BE2C (cell line): ENCODE results near the gene ACKR4.

Source experiments
- DNase-seq: peaks from one replicate; pipeline ENCODE4 v3.0.0-alpha.2; 2020
- H3K27me3 ChIP-seq: fragments of 250-450 bp; sonication (Bioruptor Pico); 2 replicates; pipeline ENCODE4 v1.5.1; 2020; ENCODE audit warnings: mild to moderate bottlenecking
- H3K36me3 ChIP-seq: fragments of 250-450 bp; sonication (Bioruptor Pico); 2 replicates; pipeline ENCODE4 v1.5.1; 2020; ENCODE audit warnings: mild to moderate bottlenecking
- H3K4me1 ChIP-seq: fragments of 250-450 bp; sonication (Bioruptor Pico); 2 replicates; pipeline ENCODE4 v1.5.1; 2020
- H3K4me3 ChIP-seq: 2 replicates; pipeline ENCODE4 v1.5.1; 2011; ENCODE audit warnings: low read depth, low read length
- H3K9me3 ChIP-seq: fragments of 250-450 bp; sonication (Bioruptor Pico); 2 replicates; pipeline ENCODE4 v1.5.1; 2020
- CTCF ChIP-seq: IDR thresholded peaks from 2 replicates; pipeline ENCODE4 v1.5.1; 2012; ENCODE audit warnings: mild to moderate bottlenecking, low read depth, low read length

Gene ACKR4

GRCh38 chr3:132625613-132626012 lies 28.5 kb downstream of the ACKR4 start:
- TF ChIP-seq CTCF, result no peak
- no peaks in the 10 kb centered on the region for H3K9me3 ChIP-seq
- H3K36me3 ChIP-seq, result no peaks in the 10 kb centered on the region
- no peaks in the 10 kb centered on the region for H3K27me3 ChIP-seq
- H3K4me3 ChIP-seq, result no peak overlapping the region
- H3K4me1 ChIP-seq, result no peaks in the 10 kb centered on the region
- DNase-seq, result no peak

- no peak for TF ChIP-seq CTCF
- H3K27me3 ChIP-seq, result no peaks in the 10 kb centered on the region
- no peaks in the 10 kb centered on the region for H3K36me3 ChIP-seq
- H3K4me1 ChIP-seq, result peaks cover 4% of the 10 kb centered on the region; the same call in 1 of the 2 replicates
- no peak overlapping the region for H3K4me3 ChIP-seq
- no peak for DNase-seq
- no peaks in the 10 kb centered on the region for H3K9me3 ChIP-seq
These were observed 29.9 kb downstream of the ACKR4 start for GRCh38 chr3:132626955-132627354.

- no peak for TF ChIP-seq CTCF
These were observed 31.1 kb downstream of the ACKR4 start for GRCh38 chr3:132628157-132628556.

GRCh38 chr3:132629928-132630327 lies 32.9 kb downstream of the ACKR4 start:
- Histone ChIP-seq H3K9me3 (no peaks in the 10 kb centered on the region), H3K36me3 (no peaks in the 10 kb centered on the region), H3K4me1 (peaks cover 4% of the 10 kb centered on the region; the same call in 1 of the 2 replicates), H3K4me3 (no peak overlapping the region), H3K27me3 (no peaks in the 10 kb centered on the region)
- no peak for TF ChIP-seq CTCF
- DNase-seq, result no peak

More at GRCh38 chr3:132628157-132628556, 31.1 kb downstream of the ACKR4 start:
- H3K4me3 ChIP-seq, result no peak overlapping the region
- H3K4me1 ChIP-seq, result peaks cover 4% of the 10 kb centered on the region; the same call in 1 of the 2 replicates
- no peaks in the 10 kb centered on the region for H3K9me3 ChIP-seq
- H3K36me3 ChIP-seq, result no peaks in the 10 kb centered on the region
- no peak for DNase-seq
- no peaks in the 10 kb centered on the region for H3K27me3 ChIP-seq

GRCh38 chr3:132630612-132631011 lies 33.5 kb downstream of the ACKR4 start:
- Histone ChIP-seq H3K27me3 (no peaks in the 10 kb centered on the region), H3K36me3 (no peaks in the 10 kb centered on the region), H3K9me3 (no peaks in the 10 kb centered on the region), H3K4me3 (no peak overlapping the region), H3K4me1 (peaks cover 4% of the 10 kb centered on the region; the same call in 1 of the 2 replicates)
- TF ChIP-seq CTCF, result no peak
- DNase-seq, result no peak

GRCh38 chr3:132635052-132635451 lies 38.0 kb downstream of the ACKR4 start:
- Histone ChIP-seq H3K9me3 (no peaks in the 10 kb centered on the region), H3K36me3 (no peaks in the 10 kb centered on the region), H3K27me3 (no peaks in the 10 kb centered on the region), H3K4me1 (peaks cover 4% of the 10 kb centered on the region; the same call in 1 of the 2 replicates), H3K4me3 (no peak overlapping the region)
- no peak for TF ChIP-seq CTCF
- no peak for DNase-seq
